GM21390 (cell line): Measurements from ENCODE around the gene AIF1.
A peak's percentile ranks its signal among the peaks of the same experiment; 100 is the strongest.

ENCODE experiments used
- ATAC-seq: cut with Tn5 transposase; IDR thresholded peaks from one replicate; pipeline ENCODE4 v1.9.1; 2021; ENCODE audit not compliant: unreplicated experiment

Gene AIF1

DNA sequence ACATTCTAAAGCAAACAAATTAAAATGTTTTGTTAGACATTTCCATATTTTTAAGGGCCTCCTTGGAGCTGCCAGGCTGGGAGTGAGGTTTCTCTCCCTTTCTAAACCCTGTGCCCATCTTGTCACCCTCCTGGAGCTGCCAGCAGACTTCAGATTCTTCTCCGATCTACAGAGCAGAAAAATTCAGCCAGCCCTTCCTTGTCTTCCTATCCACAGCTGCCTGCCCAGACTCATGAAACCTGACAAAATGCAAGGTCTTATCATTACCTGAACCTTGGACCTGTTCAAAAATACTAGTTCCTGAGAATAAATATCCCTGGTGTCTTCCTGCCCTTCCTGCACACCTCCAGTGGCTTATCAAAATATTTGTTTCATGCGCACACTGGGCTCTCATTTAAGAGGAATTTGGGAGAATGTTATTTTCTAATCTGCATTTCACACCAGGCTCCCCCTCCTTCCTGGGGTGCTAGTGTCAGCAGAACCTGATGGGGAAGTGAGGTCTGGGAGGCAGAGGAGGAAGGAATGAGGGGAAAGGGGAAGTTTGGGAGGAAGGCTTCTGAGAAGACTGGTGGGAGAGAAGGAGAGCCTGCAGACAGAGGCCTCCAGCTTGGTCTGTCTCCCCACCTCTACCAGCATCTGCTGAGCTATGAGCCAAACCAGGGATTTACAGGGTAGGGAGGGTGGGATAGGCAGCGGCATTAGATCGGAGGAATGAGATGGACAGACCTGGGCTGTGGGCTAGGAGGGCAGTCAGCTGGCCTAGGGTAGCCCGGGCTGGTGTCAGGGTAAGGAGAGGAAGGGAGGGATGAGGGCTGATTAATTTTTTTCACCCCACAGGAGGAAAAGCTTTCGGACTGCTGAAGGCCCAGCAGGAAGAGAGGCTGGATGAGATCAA, at the start of gene AIF1:
Gene AIF1 (plus strand): TSS at position 551 of the 895 bp plus-strand sequence. CDS start 96 bp downstream, at position 647.
- ATAC-seq: no peak

DNA sequence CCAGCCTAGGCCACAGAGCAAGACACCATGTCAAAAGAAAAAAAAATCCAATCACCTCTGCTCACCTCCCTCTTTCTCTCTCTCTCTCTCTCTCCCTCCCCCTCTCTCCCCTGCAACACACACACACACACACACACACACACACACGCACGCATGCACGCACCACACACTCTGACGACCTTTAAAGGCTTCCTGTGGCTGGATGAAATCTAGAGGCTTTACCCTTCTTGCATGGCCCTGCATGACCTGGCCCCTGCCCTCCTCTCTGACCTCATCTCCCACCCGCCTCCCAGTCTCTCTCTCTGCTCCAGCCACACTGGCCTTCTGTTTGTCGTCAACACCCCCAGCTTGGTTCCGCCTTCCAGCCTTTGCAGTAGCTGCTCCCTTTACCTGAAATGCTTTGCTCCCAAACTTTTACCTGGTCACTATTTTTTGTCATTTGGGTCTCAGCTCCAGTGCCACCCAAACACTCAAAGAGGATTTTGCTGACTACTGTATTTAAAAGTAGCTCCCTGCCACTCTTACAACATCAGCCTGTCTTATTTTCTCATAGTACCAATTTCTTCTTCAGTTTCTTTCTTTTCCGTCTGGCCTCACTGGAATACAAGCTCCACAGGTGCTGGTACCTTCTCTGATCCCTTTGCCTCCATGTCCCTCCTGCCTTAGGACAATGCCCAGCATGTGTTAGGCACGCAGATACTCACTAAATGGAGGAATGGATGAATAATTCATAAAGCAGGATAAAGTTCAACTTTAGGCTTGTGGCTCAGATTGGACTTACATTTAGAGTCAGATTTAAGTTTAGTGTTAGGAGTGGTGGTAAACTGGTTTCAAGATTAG, 47.3 kb upstream of the AIF1 start:
- ATAC-seq: no peak

- peak; percentile 56 for ATAC-seq
Measured at GRCh38 chr6:31568537-31568961, 46.5 kb upstream of the AIF1 start.

GRCh38 chr6:31569861-31570536, 45.0 kb upstream of the AIF1 start:
- no peak for ATAC-seq

- no peak for ATAC-seq
Measured at GRCh38 chr6:31572041-31572911, 42.8 kb upstream of the AIF1 start, which contains the start of gene LTA. Gene LTA, plus strand, starts transcription at chr6:31572289. Its CDS starts 454 bp downstream, at chr6:31572743.

- no peak for ATAC-seq
Measured at GRCh38 chr6:31573239-31574105, 41.6 kb upstream of the AIF1 start.

GRCh38 chr6:31574106-31575061, 40.6 kb upstream of the AIF1 start:
- no peak for ATAC-seq

GRCh38 chr6:31575335-31575901, 39.6 kb upstream of the AIF1 start, which contains the start of gene TNF:
Gene TNF, plus strand, starts transcription at chr6:31575565. Its CDS starts 177 bp downstream, at chr6:31575742.
- ATAC-seq: no peak

DNA sequence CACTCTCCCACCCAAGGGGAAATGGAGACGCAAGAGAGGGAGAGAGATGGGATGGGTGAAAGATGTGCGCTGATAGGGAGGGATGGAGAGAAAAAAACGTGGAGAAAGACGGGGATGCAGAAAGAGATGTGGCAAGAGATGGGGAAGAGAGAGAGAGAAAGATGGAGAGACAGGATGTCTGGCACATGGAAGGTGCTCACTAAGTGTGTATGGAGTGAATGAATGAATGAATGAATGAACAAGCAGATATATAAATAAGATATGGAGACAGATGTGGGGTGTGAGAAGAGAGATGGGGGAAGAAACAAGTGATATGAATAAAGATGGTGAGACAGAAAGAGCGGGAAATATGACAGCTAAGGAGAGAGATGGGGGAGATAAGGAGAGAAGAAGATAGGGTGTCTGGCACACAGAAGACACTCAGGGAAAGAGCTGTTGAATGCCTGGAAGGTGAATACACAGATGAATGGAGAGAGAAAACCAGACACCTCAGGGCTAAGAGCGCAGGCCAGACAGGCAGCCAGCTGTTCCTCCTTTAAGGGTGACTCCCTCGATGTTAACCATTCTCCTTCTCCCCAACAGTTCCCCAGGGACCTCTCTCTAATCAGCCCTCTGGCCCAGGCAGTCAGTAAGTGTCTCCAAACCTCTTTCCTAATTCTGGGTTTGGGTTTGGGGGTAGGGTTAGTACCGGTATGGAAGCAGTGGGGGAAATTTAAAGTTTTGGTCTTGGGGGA, 38.9 kb upstream of the AIF1 start:
- ATAC-seq: no peak

- ATAC-seq: no peak
Measured at GRCh38 chr6:31576897-31577578, 38.0 kb upstream of the AIF1 start.

GRCh38 chr6:31577579-31577966, 37.5 kb upstream of the AIF1 start:
- no peak for ATAC-seq

DNA sequence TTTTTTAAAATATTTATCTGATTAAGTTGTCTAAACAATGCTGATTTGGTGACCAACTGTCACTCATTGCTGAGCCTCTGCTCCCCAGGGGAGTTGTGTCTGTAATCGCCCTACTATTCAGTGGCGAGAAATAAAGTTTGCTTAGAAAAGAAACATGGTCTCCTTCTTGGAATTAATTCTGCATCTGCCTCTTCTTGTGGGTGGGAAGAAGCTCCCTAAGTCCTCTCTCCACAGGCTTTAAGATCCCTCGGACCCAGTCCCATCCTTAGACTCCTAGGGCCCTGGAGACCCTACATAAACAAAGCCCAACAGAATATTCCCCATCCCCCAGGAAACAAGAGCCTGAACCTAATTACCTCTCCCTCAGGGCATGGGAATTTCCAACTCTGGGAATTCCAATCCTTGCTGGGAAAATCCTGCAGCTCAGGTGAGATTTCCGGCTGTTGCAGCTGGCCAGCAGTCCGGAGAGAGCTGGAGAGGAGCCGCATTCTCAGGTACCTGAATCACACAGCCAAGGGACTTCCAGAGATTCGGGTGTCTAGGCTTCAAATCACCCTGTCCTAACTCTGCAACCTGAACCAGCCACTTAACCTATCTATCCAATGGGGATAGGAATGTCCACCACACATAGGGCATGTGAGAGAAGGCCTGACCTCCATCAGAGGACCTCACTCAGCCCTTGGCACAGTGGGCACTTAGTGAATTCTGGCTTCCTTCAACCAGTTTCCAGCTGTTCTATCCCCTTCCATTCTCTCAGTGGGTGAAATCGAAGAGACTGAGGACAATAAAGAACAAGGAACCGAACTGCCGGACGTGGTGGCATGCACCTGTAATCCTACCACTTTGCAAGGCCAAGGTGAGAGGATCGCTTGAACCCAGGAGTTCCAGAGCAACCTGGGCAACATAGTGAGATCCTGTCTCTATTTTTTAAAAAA, 36.6 kb upstream of the AIF1 start:
- no peak for ATAC-seq

GRCh38 chr6:31579119-31579505, 35.9 kb upstream of the AIF1 start:
- ATAC-seq: no peak

GRCh38 chr6:31579546-31580437, 35.2 kb upstream of the AIF1 start:
- no peak for ATAC-seq

DNA sequence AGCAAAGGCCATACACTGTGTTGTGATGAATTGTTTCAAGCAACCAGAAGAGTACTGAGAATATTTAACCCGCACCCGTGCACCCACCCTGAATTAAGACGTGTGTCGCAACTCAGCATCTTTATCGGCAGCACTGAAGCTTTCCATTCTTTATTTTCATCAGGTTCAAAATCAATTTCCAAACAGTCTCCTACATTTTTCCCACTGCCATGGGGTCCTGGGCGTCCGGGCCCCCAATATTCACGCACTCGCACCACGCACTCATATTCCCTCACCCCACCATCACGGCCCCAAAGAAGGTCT, 34.6 kb upstream of the AIF1 start:
- ATAC-seq: no peak
